HUES6 (cell line): ENCODE measurements around the gene PSEN1.
A peak's percentile ranks its signal among the peaks of the same experiment; 100 is the strongest.
"Not testable (repeated sequence)": the region's sequence is repeated elsewhere in the genome, so short reads cannot be mapped to it uniquely, and the experiment has no call there.

ENCODE experiments used
- H3K27ac ChIP-seq: 2 replicates; pipeline ENCODE4 v1.7.0; 2013; ENCODE audit warnings: low read depth, mild to moderate bottlenecking, low read length, inconsistent platforms
- H3K27me3 ChIP-seq: 2 replicates; pipeline ENCODE4 v1.6.1; 2013; ENCODE audit warnings: low read length; ENCODE audit not compliant: control insufficient read depth, insufficient read depth
- H3K36me3 ChIP-seq: 2 replicates; pipeline ENCODE4 v1.6.1; 2013; ENCODE audit warnings: low read length; ENCODE audit not compliant: control insufficient read depth, insufficient read depth
- H3K4me1 ChIP-seq: 2 replicates; pipeline ENCODE4 v1.6.1; 2013; ENCODE audit warnings: low read length; ENCODE audit not compliant: control insufficient read depth, insufficient read depth
- H3K4me3 ChIP-seq: 2 replicates; pipeline ENCODE4 v1.5.1; 2013; ENCODE audit warnings: low read depth, low read length
- H3K9ac ChIP-seq: one replicate; pipeline ENCODE4 v1.6.1; 2013; ENCODE audit warnings: mild to moderate bottlenecking, low read length
- H3K9me3 ChIP-seq: 2 replicates; pipeline ENCODE4 v1.6.1; 2013; ENCODE audit warnings: low read depth, low read length; ENCODE audit not compliant: control insufficient read depth, insufficient read depth

PSEN1 gene

DNA sequence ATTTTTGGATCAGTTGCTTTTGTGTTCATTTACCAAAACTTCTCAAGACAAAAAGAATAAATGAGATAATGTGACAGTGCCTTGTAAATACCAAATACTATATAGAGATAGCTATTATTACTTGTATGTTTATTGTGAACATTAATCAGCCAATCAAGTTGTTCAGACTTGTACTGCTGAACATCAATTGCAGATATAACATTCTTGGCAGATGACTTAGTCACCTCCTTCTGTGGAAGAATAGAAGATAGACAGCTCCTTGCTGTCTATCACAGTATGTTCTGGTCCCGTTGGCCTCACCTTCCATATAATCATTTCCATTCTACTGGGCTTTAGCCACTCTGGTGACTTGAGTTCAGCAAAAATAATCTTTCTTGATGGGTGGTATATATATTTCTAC is 30.1 kb downstream of the PSEN1 start:
- no peak overlapping the region for H3K27ac ChIP-seq
- H3K9me3 ChIP-seq = no peaks in the 10 kb centered on the region
- H3K9ac ChIP-seq = no peak overlapping the region
- peaks cover 25% of the 10 kb centered on the region for H3K4me1 ChIP-seq
- H3K4me3 ChIP-seq = no peak overlapping the region
- H3K27me3 ChIP-seq = no peaks in the 10 kb centered on the region
- peaks cover 61% of the 10 kb centered on the region for H3K36me3 ChIP-seq

DNA sequence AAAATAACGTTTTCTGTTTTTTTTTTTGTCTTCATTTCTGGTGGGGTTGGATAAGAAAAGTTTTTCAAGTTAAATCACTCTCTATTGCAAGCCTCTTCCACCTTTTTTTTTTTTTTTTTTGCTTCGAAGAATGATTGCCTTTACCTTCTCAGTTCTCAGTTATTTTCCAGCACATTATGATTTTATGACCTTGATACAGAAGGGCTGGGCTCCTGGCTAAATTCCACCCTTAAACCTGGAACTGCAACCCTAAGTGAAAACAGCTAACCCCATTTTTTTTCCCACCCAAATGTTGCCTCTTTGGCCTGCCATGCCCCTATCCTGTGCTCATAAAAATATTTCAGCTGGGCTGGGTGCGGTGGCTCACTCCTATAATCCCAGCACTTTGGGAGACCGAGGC is 31.4 kb downstream of the PSEN1 start:
- no peaks in the 10 kb centered on the region for H3K9me3 ChIP-seq
- no peak overlapping the region for H3K4me3 ChIP-seq
- H3K36me3 ChIP-seq = peaks cover 72% of the 10 kb centered on the region
- no peaks in the 10 kb centered on the region for H3K27me3 ChIP-seq
- H3K9ac ChIP-seq = no peak overlapping the region
- H3K4me1 ChIP-seq = peaks cover 25% of the 10 kb centered on the region
- H3K27ac ChIP-seq = no peak overlapping the region

DNA sequence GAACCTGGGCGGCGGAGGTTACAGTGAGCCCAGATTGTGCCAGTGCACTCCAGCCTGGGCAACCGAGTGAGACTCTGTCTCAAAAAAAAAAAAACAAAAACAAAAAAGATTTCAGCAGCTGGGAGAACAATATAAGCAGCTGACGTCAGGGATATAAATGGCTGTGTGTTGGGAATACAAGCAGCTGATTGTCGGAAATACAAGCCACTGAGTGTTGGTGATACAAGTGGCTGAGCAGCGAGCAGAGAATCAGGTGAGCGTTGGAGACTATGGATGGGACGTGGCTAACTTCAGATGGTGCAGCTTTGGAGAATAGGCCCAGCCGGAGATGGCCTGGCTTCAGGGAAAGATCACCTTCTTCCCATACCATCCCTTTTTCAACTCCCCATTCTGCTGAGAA is 32.0 kb downstream of the PSEN1 start:
- no peaks in the 10 kb centered on the region for H3K9me3 ChIP-seq
- H3K27me3 ChIP-seq = no peaks in the 10 kb centered on the region

DNA sequence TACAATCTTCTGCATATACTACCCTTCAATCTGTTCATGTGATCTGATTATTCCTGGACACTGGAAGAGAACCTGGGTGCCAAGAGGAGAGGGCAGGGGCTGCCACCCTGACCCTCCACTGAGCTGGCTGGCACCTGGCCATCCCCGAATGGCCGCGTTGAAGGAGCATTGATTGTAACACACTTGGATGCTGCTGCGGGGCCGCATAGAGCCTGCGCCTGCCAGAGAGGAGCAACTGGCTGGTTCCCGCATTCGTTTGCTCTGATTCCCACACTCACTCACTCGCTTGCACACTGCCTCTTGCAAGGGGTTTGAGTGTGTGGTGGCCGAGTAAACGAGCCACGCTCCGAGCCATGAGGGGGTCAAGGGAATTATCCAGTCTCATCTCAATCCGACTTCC is 32.4 kb downstream of the PSEN1 start:
- peaks cover 75% of the 10 kb centered on the region for H3K36me3 ChIP-seq
- H3K27me3 ChIP-seq = no peaks in the 10 kb centered on the region

More for the DNA sequence above, 32.0 kb downstream of the PSEN1 start:
- no peak overlapping the region for H3K27ac ChIP-seq
- no peak overlapping the region for H3K9ac ChIP-seq
- peaks cover 25% of the 10 kb centered on the region for H3K4me1 ChIP-seq
- peaks cover 75% of the 10 kb centered on the region for H3K36me3 ChIP-seq
- no peak overlapping the region for H3K4me3 ChIP-seq

DNA sequence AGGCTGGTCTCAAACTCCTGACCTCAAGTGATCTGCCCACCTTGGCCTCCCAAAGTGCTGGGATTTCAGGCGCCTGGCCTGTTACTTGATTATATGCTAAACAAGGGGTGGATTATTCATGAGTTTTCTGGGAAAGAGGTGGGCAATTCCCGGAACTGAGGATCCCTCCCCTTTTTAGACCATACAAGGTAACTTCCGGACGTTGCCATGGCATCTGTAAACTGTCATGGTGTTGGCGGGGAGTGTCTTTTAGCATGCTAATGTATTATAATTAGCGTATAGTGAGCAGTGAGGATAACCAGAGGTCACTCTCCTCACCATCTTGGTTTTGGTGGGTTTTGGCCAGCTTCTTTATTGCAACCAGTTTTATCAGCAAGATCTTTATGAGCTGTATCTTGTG is 33.5 kb downstream of the PSEN1 start:
- H3K9me3 ChIP-seq, H3K4me3 ChIP-seq, H3K9ac ChIP-seq, H3K27me3 ChIP-seq: not testable (repeated sequence)
- Histone ChIP-seq H3K27ac (0 out of 2 replicates have a peak overlapping the region, but pooled peaks have one; percentile 58), H3K36me3 (peaks cover 78% of the 10 kb centered on the region), H3K4me1 (peaks cover 25% of the 10 kb centered on the region)

More for the DNA sequence above, 32.4 kb downstream of the PSEN1 start:
- Histone ChIP-seq H3K27ac (no peak overlapping the region), H3K4me1 (peaks cover 25% of the 10 kb centered on the region), H3K9me3 (no peaks in the 10 kb centered on the region), H3K9ac (no peak overlapping the region), H3K4me3 (no peak overlapping the region)

DNA sequence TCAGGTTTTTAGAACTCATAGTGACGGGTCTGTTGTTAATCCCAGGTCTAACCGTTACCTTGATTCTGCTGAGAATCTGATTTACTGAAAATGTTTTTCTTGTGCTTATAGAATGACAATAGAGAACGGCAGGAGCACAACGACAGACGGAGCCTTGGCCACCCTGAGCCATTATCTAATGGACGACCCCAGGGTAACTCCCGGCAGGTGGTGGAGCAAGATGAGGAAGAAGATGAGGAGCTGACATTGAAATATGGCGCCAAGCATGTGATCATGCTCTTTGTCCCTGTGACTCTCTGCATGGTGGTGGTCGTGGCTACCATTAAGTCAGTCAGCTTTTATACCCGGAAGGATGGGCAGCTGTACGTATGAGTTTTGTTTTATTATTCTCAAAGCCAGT is 34.4 kb downstream of the PSEN1 start:
- Histone ChIP-seq H3K27me3 (no peaks in the 10 kb centered on the region), H3K9me3 (no peaks in the 10 kb centered on the region), H3K4me3 (no peak overlapping the region), H3K36me3 (peaks cover 84% of the 10 kb centered on the region), H3K9ac (no peak overlapping the region), H3K4me1 (peaks cover 25% of the 10 kb centered on the region), H3K27ac (no peak overlapping the region)

DNA sequence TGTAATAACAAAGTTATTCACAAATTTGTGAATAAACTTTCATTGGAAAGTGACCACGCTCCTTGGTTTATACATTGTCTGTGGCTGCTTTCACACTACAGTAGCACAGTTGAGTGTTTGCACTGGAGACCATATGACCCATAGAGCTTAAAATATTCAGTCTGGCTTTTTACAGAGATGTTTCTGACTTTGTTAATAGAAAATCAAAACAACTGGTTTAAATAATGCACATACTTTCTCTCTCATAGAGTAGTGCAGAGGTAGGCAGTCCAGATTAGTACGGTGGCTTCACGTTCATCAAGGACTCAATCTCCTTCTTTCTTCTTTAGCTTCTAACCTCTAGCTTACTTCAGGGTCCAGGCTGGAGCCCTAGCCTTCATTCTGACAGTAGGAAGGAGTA is 36.2 kb downstream of the PSEN1 start:
- Histone ChIP-seq H3K36me3 (peaks cover 79% of the 10 kb centered on the region), H3K27ac (no peak overlapping the region), H3K9ac (no peak overlapping the region), H3K4me1 (peaks cover 25% of the 10 kb centered on the region), H3K9me3 (no peaks in the 10 kb centered on the region), H3K27me3 (no peaks in the 10 kb centered on the region), H3K4me3 (no peak overlapping the region)

DNA sequence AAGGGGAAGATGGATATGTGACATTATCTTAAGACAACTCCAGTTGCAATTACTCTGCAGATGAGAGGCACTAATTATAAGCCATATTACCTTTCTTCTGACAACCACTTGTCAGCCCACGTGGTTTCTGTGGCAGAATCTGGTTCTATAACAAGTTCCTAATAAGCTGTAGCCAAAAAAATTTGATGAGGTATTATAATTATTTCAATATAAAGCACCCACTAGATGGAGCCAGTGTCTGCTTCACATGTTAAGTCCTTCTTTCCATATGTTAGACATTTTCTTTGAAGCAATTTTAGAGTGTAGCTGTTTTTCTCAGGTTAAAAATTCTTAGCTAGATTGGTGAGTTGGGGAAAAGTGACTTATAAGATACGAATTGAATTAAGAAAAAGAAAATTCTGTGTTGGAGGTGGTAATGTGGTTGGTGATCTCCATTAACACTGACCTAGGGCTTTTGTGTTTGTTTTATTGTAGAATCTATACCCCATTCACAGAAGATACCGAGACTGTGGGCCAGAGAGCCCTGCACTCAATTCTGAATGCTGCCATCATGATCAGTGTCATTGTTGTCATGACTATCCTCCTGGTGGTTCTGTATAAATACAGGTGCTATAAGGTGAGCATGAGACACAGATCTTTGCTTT is 36.9 kb downstream of the PSEN1 start:
- no peak overlapping the region for H3K27ac ChIP-seq
- no peaks in the 10 kb centered on the region for H3K27me3 ChIP-seq
- H3K4me3 ChIP-seq = no peak overlapping the region
- H3K9ac ChIP-seq = no peak overlapping the region
- peaks cover 76% of the 10 kb centered on the region for H3K36me3 ChIP-seq
- peaks cover 25% of the 10 kb centered on the region for H3K4me1 ChIP-seq
- H3K9me3 ChIP-seq = no peaks in the 10 kb centered on the region

DNA sequence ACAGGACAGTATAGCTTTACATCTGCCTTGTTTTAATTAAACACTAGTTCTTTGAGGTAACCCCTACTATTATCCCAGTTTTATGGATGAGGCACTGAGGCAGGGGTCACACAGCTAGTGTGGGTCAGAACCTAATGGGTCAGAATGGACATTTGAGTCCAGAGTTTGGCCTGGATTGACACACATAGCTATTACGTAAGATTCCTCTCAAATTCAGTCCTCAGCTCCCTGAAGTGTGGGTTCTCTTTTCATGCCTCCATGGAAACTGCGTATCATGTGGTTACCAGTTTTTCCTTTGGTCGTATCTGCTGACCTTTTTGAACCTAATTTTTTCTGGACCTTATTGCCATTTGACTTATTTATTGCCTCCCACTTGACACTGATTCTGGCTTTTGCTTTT is 40.4 kb downstream of the PSEN1 start:
- no peaks in the 10 kb centered on the region for H3K27me3 ChIP-seq
- no peak overlapping the region for H3K27ac ChIP-seq
- H3K9me3 ChIP-seq = no peaks in the 10 kb centered on the region
- H3K36me3 ChIP-seq = peaks cover 62% of the 10 kb centered on the region
- no peak overlapping the region for H3K4me3 ChIP-seq
- no peak overlapping the region for H3K9ac ChIP-seq
- H3K4me1 ChIP-seq = peaks cover 9% of the 10 kb centered on the region; the same call in 1 of the 2 replicates

DNA sequence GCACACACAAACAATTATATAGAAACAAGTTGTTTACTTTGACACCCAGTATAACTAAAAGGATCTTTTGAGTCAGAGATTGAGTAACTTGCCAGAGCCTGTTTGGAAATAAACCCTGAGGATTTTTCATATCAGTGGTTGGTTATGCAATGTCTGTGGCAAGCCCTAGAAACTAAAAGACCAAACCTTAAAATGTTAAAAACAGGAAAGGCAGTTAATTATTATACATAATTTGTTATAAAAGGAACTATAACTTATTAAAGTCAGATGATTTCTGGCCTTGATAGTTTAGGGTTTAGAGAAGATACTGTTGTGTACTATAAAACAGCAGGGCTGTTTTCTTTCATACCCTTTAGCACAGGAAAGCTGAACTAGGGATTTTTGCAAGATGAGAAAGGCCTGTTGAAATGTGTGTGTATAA is 44.1 kb downstream of the PSEN1 start:
- H3K27ac ChIP-seq = no peak overlapping the region
- no peak overlapping the region for H3K4me3 ChIP-seq
- peaks cover 9% of the 10 kb centered on the region; the same call in 1 of the 2 replicates for H3K4me1 ChIP-seq
- no peak overlapping the region for H3K9ac ChIP-seq
- H3K27me3 ChIP-seq = no peaks in the 10 kb centered on the region
- no peaks in the 10 kb centered on the region for H3K9me3 ChIP-seq
- peaks cover 34% of the 10 kb centered on the region for H3K36me3 ChIP-seq

DNA sequence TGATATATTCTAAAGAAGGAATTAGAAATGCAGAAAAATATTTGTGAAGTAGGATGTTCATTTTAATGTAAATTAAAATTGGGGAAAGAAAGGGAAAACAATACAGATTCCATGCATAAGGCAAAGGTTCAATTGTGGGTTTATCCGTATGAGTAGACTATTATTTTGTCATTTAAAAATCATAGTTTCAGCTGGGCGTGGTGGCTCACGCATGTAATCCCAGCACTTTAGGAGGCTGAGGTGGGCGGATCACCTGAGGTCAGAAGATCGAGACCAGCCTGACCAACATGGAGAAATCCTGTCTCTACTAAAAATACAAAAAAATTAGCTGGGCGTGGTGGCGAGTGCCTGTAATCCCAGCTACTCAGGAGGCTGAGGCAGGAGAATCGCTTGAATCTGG is 44.7 kb downstream of the PSEN1 start:
- H3K4me1 ChIP-seq = not testable (repeated sequence)

More for the DNA sequence above, 44.7 kb downstream of the PSEN1 start:
- H3K36me3 ChIP-seq = peaks cover 33% of the 10 kb centered on the region
- H3K9ac ChIP-seq, H3K9me3 ChIP-seq, H3K4me3 ChIP-seq, H3K27ac ChIP-seq, H3K27me3 ChIP-seq: not testable (repeated sequence)
